SK-N-SH treated with all-trans-retinoic acid at 6 μM for 48 hours (cell line): ENCODE data around the gene APOL5.

Experiments
- ATAC-seq: fragments of 200-7000 bp; cut with Tn5 transposase; 3 replicates; pipeline ENCODE4 v1.9.1; 2020; ENCODE audit warnings: mild to moderate bottlenecking, moderate library complexity
- BACH2 ChIP-seq: fragments of 250-450 bp; sonication (Bioruptor Pico); IDR thresholded peaks from 2 replicates; pipeline ENCODE4 v1.9.0; 2021; ENCODE audit warnings: mild to moderate bottlenecking, borderline replicate concordance
- CREB5 ChIP-seq: fragments of 250-450 bp; sonication (Bioruptor Pico); IDR thresholded peaks from 2 replicates; pipeline ENCODE4 v1.5.1; 2020; ENCODE audit warnings: low read depth, mild to moderate bottlenecking, moderate library complexity
- CSDC2 ChIP-seq: fragments of 250-450 bp; sonication (Bioruptor Pico); IDR thresholded peaks from 2 replicates; pipeline ENCODE4 v1.5.0; 2020; ENCODE audit warnings: mild to moderate bottlenecking, moderate library complexity
- ESRRG ChIP-seq: fragments of 250-450 bp; sonication (Bioruptor Pico); IDR thresholded peaks from 2 replicates; pipeline ENCODE4 v1.6.1; 2021; ENCODE audit warnings: mild to moderate bottlenecking
- GLIS3 ChIP-seq: fragments of 250-450 bp; sonication (Bioruptor Pico); IDR thresholded peaks from 2 replicates; pipeline ENCODE4 v1.5.0; 2020; ENCODE audit warnings: mild to moderate bottlenecking, moderate library complexity
- ISL1 ChIP-seq: fragments of 250-450 bp; sonication (Bioruptor Pico); IDR thresholded peaks from 2 replicates; pipeline ENCODE4 v2.1.2; 2022; ENCODE audit warnings: mild to moderate bottlenecking, moderate library complexity
- OSR1 ChIP-seq: fragments of 250-450 bp; sonication (Bioruptor Pico); IDR thresholded peaks from 2 replicates; pipeline ENCODE4 v1.8.0; 2022; ENCODE audit warnings: moderate library complexity, mild to moderate bottlenecking, inconsistent platforms
- POU6F1 ChIP-seq: fragments of 250-450 bp; sonication (Bioruptor Pico); IDR thresholded peaks from 2 replicates; pipeline ENCODE4 v1.8.0; 2021; ENCODE audit warnings: low read depth, mild to moderate bottlenecking, moderate library complexity, borderline replicate concordance
- PPARA ChIP-seq: fragments of 250-450 bp; sonication (Bioruptor Pico); IDR thresholded peaks from 2 replicates; pipeline ENCODE4 v1.5.0; 2020; ENCODE audit warnings: mild to moderate bottlenecking, borderline replicate concordance
- RARB ChIP-seq: fragments of 250-450 bp; sonication (Bioruptor Pico); IDR thresholded peaks from 2 replicates; pipeline ENCODE4 v1.8.0; 2021; ENCODE audit warnings: mild to moderate bottlenecking, moderate library complexity
- SNAI2 ChIP-seq: fragments of 250-450 bp; sonication (Bioruptor Pico); IDR thresholded peaks from 2 replicates; pipeline ENCODE4 v1.5.0; 2020; ENCODE audit warnings: mild to moderate bottlenecking, moderate library complexity
- TCF4 ChIP-seq: fragments of 250-450 bp; sonication (Bioruptor Pico); IDR thresholded peaks from 2 replicates; pipeline ENCODE4 v1.8.0; 2021; ENCODE audit warnings: mild to moderate bottlenecking, moderate library complexity, borderline replicate concordance
- TOX ChIP-seq: fragments of 250-450 bp; sonication (Bioruptor Pico); IDR thresholded peaks from 2 replicates; pipeline ENCODE4 v1.8.0; 2021; ENCODE audit warnings: mild to moderate bottlenecking, moderate library complexity, borderline replicate concordance
- ZC3H10 ChIP-seq: fragments of 250-450 bp; sonication (Bioruptor Pico); IDR thresholded peaks from 2 replicates; pipeline ENCODE4 v1.5.1; 2021; ENCODE audit warnings: mild to moderate bottlenecking, moderate library complexity
- ZFP3 ChIP-seq: fragments of 250-450 bp; sonication (Bioruptor Pico); IDR thresholded peaks from 2 replicates; pipeline ENCODE4 v1.5.0; 2020; ENCODE audit warnings: mild to moderate bottlenecking, moderate library complexity
- ZNF565 ChIP-seq: fragments of 450-650 bp; formaldehyde crosslinking; conservative IDR thresholded peaks from 2 replicates; pipeline ENCODE4 v1.5.0; 2020; ENCODE audit warnings: low read depth, mild to moderate bottlenecking, moderate library complexity
- ZNF70 ChIP-seq: fragments of 450-650 bp; formaldehyde crosslinking; IDR thresholded peaks from 2 replicates; pipeline ENCODE4 v1.5.0; 2020; ENCODE audit warnings: mild to moderate bottlenecking, moderate library complexity
- ZNF8 ChIP-seq: fragments of 450-650 bp; formaldehyde crosslinking; IDR thresholded peaks from 2 replicates; pipeline ENCODE4 v1.5.0; 2020; ENCODE audit warnings: mild to moderate bottlenecking, moderate library complexity
- TF ChIP-seq, protein P1 (sequence below): fragments of 250-450 bp; sonication (Bioruptor Pico); IDR thresholded peaks from 2 replicates; pipeline ENCODE4 v1.8.0; 2020; ENCODE audit warnings: mild to moderate bottlenecking, moderate library complexity, borderline replicate concordance
- TF ChIP-seq, protein P2 (sequence below): fragments of 250-450 bp; sonication (Bioruptor Pico); IDR thresholded peaks from 2 replicates; pipeline ENCODE4 v1.5.1; 2021; ENCODE audit warnings: mild to moderate bottlenecking, moderate library complexity

APOL5 gene

DNA sequence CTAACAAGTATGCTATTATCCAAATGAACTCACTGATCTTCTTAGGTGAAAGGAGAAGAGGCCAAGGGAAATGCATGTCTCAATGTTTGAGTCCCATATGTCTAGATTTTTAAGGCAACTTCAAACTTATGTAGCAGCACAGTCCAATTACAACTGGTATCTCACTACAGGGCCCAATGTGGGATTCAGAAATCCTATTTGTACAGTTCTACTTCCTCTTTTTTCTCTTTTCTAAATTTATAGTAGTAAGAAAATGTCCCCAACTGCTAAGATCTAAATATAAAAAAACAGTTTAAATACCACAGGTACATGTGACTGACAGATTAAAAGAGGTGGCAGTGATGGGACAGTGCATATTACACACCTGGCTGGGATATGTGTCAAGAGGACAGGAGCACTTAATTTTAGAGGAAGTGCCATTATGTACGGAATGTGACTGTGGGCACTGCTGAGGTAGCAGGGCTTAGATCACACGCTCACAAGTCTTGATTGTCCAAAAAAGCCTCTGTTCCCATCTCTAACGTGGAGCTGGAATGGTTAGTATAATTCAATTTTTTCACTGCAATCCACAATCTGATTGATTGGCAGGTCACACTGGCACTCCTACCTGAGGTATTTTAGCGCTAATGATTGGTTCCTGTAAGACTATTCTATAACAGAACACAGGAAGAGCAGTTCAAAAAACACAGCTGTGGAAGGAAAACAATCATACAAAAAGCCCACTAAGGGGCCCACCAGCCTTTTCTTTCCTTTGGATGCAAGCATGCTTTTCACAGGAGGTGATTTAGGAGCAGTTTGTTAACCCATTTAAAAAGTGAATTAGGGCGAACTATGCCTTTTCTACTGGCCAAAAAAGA is 34.6 kb downstream of the APOL5 start:
- TF ChIP-seq RARB (CRISPR knock-in tag) = no peak
- TF ChIP-seq, all 23 proteins: peak for 0
- ATAC-seq = no peak

- no peak for ATAC-seq
Measured at GRCh38 chr22:35752863-35753189, 35.2 kb downstream of the APOL5 start.

DNA sequence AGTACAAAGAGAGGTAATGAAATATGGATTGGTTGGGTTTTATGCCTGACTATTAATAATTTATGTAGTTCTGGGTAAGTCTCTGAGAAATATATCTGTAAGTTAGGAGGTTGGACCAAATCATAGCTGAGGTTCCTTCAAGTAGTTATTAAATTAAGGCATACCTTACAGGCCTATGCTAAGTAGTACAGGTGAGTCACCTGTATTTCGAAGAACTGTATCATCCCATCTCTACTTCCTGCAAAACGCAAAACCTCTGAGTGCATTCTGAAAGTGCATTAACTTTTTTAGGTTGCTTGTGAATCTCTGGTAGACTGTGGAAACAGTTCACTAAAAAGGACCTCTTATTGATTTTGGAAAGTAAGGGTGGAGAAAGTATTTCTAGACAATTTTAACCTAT is 37.1 kb downstream of the APOL5 start:
- no peak for TF ChIP-seq CREB5 (CRISPR knock-in tag)
- TF ChIP-seq ISL1 (CRISPR knock-in tag) = no peak
- no peak for TF ChIP-seq ZNF8 (CRISPR knock-in tag)
- TF ChIP-seq, protein P1, sequence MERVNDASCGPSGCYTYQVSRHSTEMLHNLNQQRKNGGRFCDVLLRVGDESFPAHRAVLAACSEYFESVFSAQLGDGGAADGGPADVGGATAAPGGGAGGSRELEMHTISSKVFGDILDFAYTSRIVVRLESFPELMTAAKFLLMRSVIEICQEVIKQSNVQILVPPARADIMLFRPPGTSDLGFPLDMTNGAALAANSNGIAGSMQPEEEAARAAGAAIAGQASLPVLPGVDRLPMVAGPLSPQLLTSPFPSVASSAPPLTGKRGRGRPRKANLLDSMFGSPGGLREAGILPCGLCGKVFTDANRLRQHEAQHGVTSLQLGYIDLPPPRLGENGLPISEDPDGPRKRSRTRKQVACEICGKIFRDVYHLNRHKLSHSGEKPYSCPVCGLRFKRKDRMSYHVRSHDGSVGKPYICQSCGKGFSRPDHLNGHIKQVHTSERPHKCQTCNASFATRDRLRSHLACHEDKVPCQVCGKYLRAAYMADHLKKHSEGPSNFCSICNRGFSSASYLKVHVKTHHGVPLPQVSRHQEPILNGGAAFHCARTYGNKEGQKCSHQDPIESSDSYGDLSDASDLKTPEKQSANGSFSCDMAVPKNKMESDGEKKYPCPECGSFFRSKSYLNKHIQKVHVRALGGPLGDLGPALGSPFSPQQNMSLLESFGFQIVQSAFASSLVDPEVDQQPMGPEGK (CRISPR knock-in tag) = no peak
- no peak for ATAC-seq

More at GRCh38 chr22:35752863-35753189, 35.2 kb downstream of the APOL5 start:
- TF ChIP-seq ZC3H10 (CRISPR knock-in tag) = no peak
- no peak for TF ChIP-seq TOX (CRISPR knock-in tag)
- no peak for TF ChIP-seq ZNF565 (CRISPR knock-in tag)
- TF ChIP-seq ISL1 (CRISPR knock-in tag) = no peak
- TF ChIP-seq ZNF70 (CRISPR knock-in tag) = no peak
- no peak for TF ChIP-seq PPARA (CRISPR knock-in tag)
- TF ChIP-seq SNAI2 (CRISPR knock-in tag) = no peak
- no peak for TF ChIP-seq CREB5 (CRISPR knock-in tag)
- TF ChIP-seq, protein P1 (CRISPR knock-in tag) = no peak
- TF ChIP-seq, protein P2, sequence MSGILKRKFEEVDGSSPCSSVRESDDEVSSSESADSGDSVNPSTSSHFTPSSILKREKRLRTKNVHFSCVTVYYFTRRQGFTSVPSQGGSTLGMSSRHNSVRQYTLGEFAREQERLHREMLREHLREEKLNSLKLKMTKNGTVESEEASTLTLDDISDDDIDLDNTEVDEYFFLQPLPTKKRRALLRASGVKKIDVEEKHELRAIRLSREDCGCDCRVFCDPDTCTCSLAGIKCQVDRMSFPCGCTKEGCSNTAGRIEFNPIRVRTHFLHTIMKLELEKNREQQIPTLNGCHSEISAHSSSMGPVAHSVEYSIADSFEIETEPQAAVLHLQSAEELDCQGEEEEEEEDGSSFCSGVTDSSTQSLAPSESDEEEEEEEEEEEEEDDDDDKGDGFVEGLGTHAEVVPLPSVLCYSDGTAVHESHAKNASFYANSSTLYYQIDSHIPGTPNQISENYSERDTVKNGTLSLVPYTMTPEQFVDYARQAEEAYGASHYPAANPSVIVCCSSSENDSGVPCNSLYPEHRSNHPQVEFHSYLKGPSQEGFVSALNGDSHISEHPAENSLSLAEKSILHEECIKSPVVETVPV (CRISPR knock-in tag) = no peak

DNA sequence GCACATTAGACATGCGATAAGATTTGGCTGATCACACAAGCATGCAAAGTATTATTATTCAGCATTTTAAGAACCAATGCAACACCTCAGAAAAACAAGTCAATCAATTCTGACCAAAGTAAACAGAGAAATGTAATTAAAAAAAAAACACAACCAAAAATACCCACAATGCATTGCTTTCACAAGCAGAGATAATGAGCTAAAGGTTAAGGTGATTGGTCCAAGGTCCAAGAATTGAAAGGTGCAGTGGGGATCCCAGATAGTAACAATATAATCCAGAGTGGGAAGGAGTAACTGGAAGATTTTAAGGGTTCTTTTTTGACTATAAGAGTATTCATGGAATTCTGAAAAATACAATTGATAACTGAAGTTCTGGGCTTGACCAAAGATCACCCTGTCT is 39.0 kb downstream of the APOL5 start:
- TF ChIP-seq, protein P1 (CRISPR knock-in tag) = no peak
- no peak for TF ChIP-seq ZC3H10 (CRISPR knock-in tag)
- TF ChIP-seq GLIS3 (CRISPR knock-in tag) = no peak
- no peak for TF ChIP-seq TCF4 (CRISPR knock-in tag)
- no peak for TF ChIP-seq PPARA (CRISPR knock-in tag)
- no peak for TF ChIP-seq TOX (CRISPR knock-in tag)
- no peak for TF ChIP-seq ZNF70 (CRISPR knock-in tag)
- TF ChIP-seq ESRRG (CRISPR knock-in tag) = no peak
- TF ChIP-seq OSR1 (CRISPR knock-in tag) = no peak
- no peak for TF ChIP-seq ISL1 (CRISPR knock-in tag)
- TF ChIP-seq ZFP3 (CRISPR knock-in tag) = no peak
- TF ChIP-seq BACH2 = no peak
- TF ChIP-seq CSDC2 (CRISPR knock-in tag) = no peak
- no peak for TF ChIP-seq POU6F1
- TF ChIP-seq ZNF8 (CRISPR knock-in tag) = no peak
- ATAC-seq = no peak
